AG04449 (cell line): ENCODE data around the gene LOXL3.

Source experiments
- CTCF ChIA-PET: fragments of 350-600 bp; formaldehyde crosslinking; extraction: SDS; loops from one replicate; lab custom pipeline; 2021; ENCODE audit warnings: antibody characterized with exemption; lab: Yijun Ruan, JAX
- POLR2A ChIA-PET: fragments of 400-600, 350-600 bp; formaldehyde crosslinking; extraction: SDS; loops from one replicate; lab custom pipeline; 2020; ENCODE audit warnings: antibody characterized with exemption, inconsistent platforms; lab: Yijun Ruan, JAX
- DNase-seq: peaks from one replicate; pipeline ENCODE4 v3.0.0-alpha.2; 2010; ENCODE audit warnings: low read depth, low spot score
- H3K4me3 ChIP-seq: 2 replicates; pipeline ENCODE4 v1.5.1; 2011; ENCODE audit warnings: low read depth, mild to moderate bottlenecking, control low read depth, low read length
- TF ChIP-seq, protein P1 (sequence below): IDR thresholded peaks from one replicate; pipeline ENCODE4 v1.5.1; 2011; ENCODE audit warnings: mild to moderate bottlenecking, moderate library complexity, low read length, control low read depth, inconsistent platforms; ENCODE audit not compliant: insufficient read depth; ENCODE audit errors: missing control alignments

Gene LOXL3

DNA sequence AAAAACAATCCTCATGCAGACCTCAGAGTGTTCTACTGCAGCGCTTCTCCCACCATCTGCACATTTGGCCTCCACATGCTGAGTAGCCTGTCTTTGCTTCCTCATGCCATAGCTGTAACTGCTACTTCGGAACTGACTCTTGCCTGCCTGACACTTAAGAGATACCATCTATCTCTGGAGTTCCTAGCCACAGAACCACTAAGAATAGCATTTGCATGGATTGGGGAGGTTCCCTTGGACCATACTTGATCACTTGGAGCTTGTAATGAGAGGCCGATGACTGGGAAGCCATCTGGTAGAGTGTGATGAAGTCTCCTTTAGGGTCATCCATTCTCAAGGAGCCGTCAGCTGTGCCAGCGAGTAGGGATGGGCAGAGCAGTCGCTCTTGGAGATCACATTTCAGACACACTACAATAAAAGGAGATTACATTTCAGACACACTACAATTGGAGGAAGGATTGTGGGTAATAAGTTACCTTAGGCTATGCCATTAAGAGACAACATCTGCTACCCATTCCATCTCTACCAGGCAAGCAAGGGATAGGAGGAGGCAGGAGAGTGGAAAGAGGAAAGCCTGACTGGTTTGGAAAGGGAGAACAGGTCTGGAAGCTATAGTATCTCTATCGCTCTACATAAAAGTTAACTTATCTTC, 22.6 kb upstream of the LOXL3 start:
- no peak for DNase-seq
- CTCF ChIA-PET: interaction anchor here (1.3 to 21.1 kb wide), 9 partner anchors 8 to 90 kb away, joined by 3 to 401 read pairs (median 7); partner anchors contain the start of genes CCDC142 and TTC31
- POLR2A ChIA-PET: interaction anchor here (0.6 to 4.6 kb wide), 10 partner anchors 10 to 94 kb away, joined by 3 to 29 read pairs (median 6); partner anchors contain the start of genes AUP1, CCDC142, HTRA2 and LOXL3
- TF ChIP-seq, protein P1, sequence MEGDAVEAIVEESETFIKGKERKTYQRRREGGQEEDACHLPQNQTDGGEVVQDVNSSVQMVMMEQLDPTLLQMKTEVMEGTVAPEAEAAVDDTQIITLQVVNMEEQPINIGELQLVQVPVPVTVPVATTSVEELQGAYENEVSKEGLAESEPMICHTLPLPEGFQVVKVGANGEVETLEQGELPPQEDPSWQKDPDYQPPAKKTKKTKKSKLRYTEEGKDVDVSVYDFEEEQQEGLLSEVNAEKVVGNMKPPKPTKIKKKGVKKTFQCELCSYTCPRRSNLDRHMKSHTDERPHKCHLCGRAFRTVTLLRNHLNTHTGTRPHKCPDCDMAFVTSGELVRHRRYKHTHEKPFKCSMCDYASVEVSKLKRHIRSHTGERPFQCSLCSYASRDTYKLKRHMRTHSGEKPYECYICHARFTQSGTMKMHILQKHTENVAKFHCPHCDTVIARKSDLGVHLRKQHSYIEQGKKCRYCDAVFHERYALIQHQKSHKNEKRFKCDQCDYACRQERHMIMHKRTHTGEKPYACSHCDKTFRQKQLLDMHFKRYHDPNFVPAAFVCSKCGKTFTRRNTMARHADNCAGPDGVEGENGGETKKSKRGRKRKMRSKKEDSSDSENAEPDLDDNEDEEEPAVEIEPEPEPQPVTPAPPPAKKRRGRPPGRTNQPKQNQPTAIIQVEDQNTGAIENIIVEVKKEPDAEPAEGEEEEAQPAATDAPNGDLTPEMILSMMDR: no peak
- H3K4me3 ChIP-seq: no peak overlapping the region

- H3K4me3 ChIP-seq: no peak overlapping the region
- CTCF ChIA-PET: interaction anchor here (1.3 to 21.1 kb wide), 5 partner anchors 11 to 89 kb away, joined by 4 to 401 read pairs (median 14); partner anchors contain the start of genes CCDC142 and TTC31
- TF ChIP-seq, protein P1: no peak
Observed at GRCh38 chr2:74575320-74575719, 21.6 kb upstream of the LOXL3 start.

GRCh38 chr2:74573747-74574562, 20.2 kb upstream of the LOXL3 start:
- TF ChIP-seq, protein P1: no peak
- DNase-seq: no peak
- no peak overlapping the region for H3K4me3 ChIP-seq
- POLR2A ChIA-PET: interaction anchor here (0.6 to 4.6 kb wide), 4 partner anchors 9 to 44 kb away, joined by 3 to 29 read pairs (median 5); partner anchors contain the start of genes AUP1 and HTRA2
- CTCF ChIA-PET: interaction anchor here (1.9 to 21.1 kb wide), 3 partner anchors 13 to 87 kb away, joined by 4 to 401 read pairs (median 204); partner anchors contain the start of genes CCDC142 and TTC31

More at GRCh38 chr2:74575320-74575719, 21.6 kb upstream of the LOXL3 start:
- DNase-seq: no peak
- POLR2A ChIA-PET: interaction anchor here (1.0 to 4.6 kb wide), 5 partner anchors 9 to 96 kb away, joined by 3 to 29 read pairs (median 6); partner anchors contain the start of genes AUP1, HTRA2 and LOXL3

DNA sequence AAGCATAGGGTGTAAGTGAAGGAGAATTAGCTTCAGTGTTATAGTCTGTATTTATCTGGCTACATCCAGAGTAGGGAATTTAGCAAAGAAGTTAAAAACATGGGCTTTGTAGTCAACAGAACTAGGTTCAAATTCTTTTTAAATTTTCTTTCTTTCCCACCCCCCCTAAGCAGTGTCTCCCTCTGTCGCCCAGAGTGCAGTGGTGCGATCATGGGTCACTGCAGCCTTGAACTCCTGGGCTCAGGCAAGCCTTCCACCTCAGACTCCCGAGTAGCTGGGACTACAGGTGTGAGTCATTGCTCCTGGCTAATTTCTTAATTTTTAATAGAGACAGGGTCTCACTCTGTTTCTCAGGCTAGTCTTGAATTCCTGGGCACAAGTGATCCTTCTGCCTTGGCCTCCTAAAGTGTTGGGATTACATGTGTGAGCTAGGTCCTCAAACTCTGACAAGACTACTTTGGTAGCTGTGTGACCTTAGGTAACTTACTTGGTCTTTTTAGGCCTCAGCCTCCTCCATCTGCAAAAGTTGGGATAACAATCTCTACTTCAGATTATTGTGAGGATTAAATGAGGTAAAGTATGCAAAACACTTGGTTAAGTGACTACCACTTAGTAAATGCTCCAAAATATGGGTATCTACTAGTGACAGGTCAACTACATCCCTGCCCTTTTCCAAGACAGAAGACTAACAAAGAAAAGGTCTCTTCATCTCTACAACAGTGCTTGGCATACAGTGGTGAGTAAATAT, 18.6 kb upstream of the LOXL3 start:
- TF ChIP-seq, protein P1: no peak
- DNase-seq: no peak
- no peak overlapping the region for H3K4me3 ChIP-seq
- CTCF ChIA-PET: interaction anchor here (15.9 kb wide), 1 partner anchor 14 kb away, joined by 204 read pairs; no protein-coding TSS in a partner anchor
- POLR2A ChIA-PET: no interaction called here

DNA sequence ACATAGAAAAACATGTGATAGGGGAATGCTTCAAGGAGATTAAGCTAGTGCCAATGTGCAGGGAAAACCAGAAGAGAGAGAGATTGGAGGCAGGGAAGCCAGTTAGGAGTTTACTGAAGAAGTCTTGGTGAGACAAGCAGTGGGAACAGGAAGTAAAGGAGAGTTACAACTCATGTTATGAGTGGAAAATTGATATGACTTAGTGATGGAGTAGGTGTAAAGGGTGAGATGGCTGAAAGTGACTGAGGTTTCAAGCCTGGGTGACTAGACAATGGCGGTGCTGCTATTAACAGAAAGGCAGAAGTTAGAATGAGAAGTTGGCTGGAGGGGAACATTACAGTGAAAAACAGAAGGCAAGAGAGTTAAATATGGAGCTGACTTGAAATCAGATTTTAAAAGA, 17.3 kb upstream of the LOXL3 start:
- TF ChIP-seq, protein P1: no peak
- CTCF ChIA-PET: interaction anchor here (1.1 to 15.9 kb wide), 2 partner anchors 15 to 20 kb away, joined by 3 to 204 read pairs; no protein-coding TSS in a partner anchor

More for the DNA sequence above, 17.3 kb upstream of the LOXL3 start:
- POLR2A ChIA-PET: no interaction called here
- no peak overlapping the region for H3K4me3 ChIP-seq
- DNase-seq: no peak
